PC-9 (cell line): ENCODE data around the gene TENM4. TPM values are rescaled to one million over a fixed set of nuclear protein-coding genes. Genes with fewer than 3 reads are reported as not detected.

Experiments
- BruUV-seq: library from RNA; stranded (reverse); fragments of 400-500 nt; replicated peaks from 2 replicates; lab custom pipeline; 2021; lab: Mats Ljungman, UMichigan
- CTCF ChIA-PET: fragments of 300-600 bp; sonication (Branson Sonifier 250); formaldehyde crosslinking; loops from one replicate; lab custom pipeline; 2022; ENCODE audit warnings: antibody characterized with exemption; lab: Charles Lee
- POLR2A ChIA-PET: fragments of 300-600 bp; sonication (Branson Sonifier 250); formaldehyde crosslinking; loops from one replicate; lab custom pipeline; 2022; ENCODE audit warnings: antibody characterized with exemption; ENCODE audit not compliant: unreplicated experiment; lab: Charles Lee
- DNase-seq, 2 experiments: peaks; one replicate each; pipeline versions ENCODE4 v3.0.0 to v3.0.0-alpha.2; 2015 to 2022; ENCODE audit warnings: mixed read lengths in 1 of 2
- H2AFZ ChIP-seq: fragments of 200-600 bp; sonication (generic); 2 replicates; pipeline ENCODE4 v1.8.1; 2017; ENCODE audit warnings: antibody characterized with exemption
- H3F3A ChIP-seq: fragments of 200-600 bp; sonication (generic); 2 replicates; pipeline ENCODE4 v1.8.1; 2017; ENCODE audit warnings: antibody characterized with exemption, mild to moderate bottlenecking, low read depth; ENCODE audit not compliant: insufficient read depth
- H3K27ac ChIP-seq: fragments of 200-600 bp; sonication (generic); 2 replicates; pipeline ENCODE4 v1.6.1; 2016; ENCODE audit warnings: mixed run types
- H3K27me3 ChIP-seq: fragments of 200-600 bp; sonication (generic); 2 replicates; pipeline ENCODE4 v1.6.1; 2016; ENCODE audit warnings: low read depth, mixed run types; ENCODE audit not compliant: insufficient read depth
- H3K36me3 ChIP-seq: fragments of 200-600 bp; sonication (generic); 2 replicates; pipeline ENCODE4 v1.6.1; 2016; ENCODE audit warnings: low read depth, mixed run types
- H3K4me1 ChIP-seq: fragments of 200-600 bp; sonication (generic); replicated peaks from 2 replicates; pipeline ENCODE4 v1.6.1; 2016; ENCODE audit warnings: mixed run types; ENCODE audit not compliant: insufficient read depth
- H3K4me2 ChIP-seq: fragments of 200-600 bp; sonication (generic); 2 replicates; pipeline ENCODE4 v1.6.1; 2017; ENCODE audit warnings: mixed run types
- H3K4me3 ChIP-seq: fragments of 200-600 bp; sonication (generic); 2 replicates; pipeline ENCODE4 v1.6.1; 2016; ENCODE audit warnings: mixed run types
- H3K79me2 ChIP-seq: fragments of 200-600 bp; sonication (generic); 2 replicates; pipeline ENCODE4 v1.6.1; 2017; ENCODE audit warnings: low read depth, mixed run types
- H3K9me2 ChIP-seq: fragments of 200-600 bp; sonication (generic); 2 replicates; pipeline ENCODE4 v1.8.1; 2017; ENCODE audit warnings: mild to moderate bottlenecking; ENCODE audit not compliant: insufficient read depth
- H3K9me3 ChIP-seq: fragments of 200-600 bp; sonication (generic); 2 replicates; pipeline ENCODE4 v1.8.1; 2016; ENCODE audit warnings: low read depth; ENCODE audit not compliant: insufficient read depth
- H4K20me1 ChIP-seq: fragments of 200-600 bp; sonication (generic); 2 replicates; pipeline ENCODE4 v1.8.1; 2017; ENCODE audit not compliant: insufficient read depth
- CTCF ChIP-seq: fragments of 200-600 bp; sonication (generic); conservative IDR thresholded peaks from 2 replicates; pipeline ENCODE4 v1.6.1; 2017; ENCODE audit warnings: mixed run types, antibody characterized with exemption, mild to moderate bottlenecking, moderate library complexity
- EZH2 ChIP-seq: fragments of 200-600 bp; sonication (generic); IDR thresholded peaks from 2 replicates; pipeline ENCODE4 v1.8.0; 2017; ENCODE audit warnings: antibody characterized with exemption, low read depth
- intact Hi-C: fragments of 100-400 bp; cut with micrococcal nuclease; formaldehyde crosslinking; loops from one replicate; pipeline ENCODE4 v1.10.0; 2022; ENCODE audit not compliant: unreplicated experiment
- total RNA-seq: library from RNA; stranded (reverse); gene quantifications from 2 replicates; pipeline ENCODE4 v1.2.3, GENCODE V29; 2021

Gene TENM4
- total RNA-seq, 1 experiment from 2014 or later = not detected

GRCh38 chr11:78689585-78690153 is 751.2 kb downstream of the TENM4 start:
- CTCF ChIA-PET = no interaction called here
- Histone ChIP-seq H4K20me1 (no peaks in the 10 kb centered on the region), H3K36me3 (no peaks in the 10 kb centered on the region), H3F3A (no peaks in the 10 kb centered on the region), H3K4me3 (no peak overlapping the region), H3K4me1 (0 out of 2 replicates have a peak, but pooled peaks cover 5% of the 10 kb centered on the region), H3K27ac (no peak overlapping the region), H2AFZ (no peak overlapping the region), H3K4me2 (no peak overlapping the region), H3K9me2 (no peaks in the 10 kb centered on the region), H3K9me3 (no peaks in the 10 kb centered on the region), H3K27me3 (peaks cover 18% of the 10 kb centered on the region), H3K79me2 (no peaks in the 10 kb centered on the region)
- POLR2A ChIA-PET = no interaction called here
- DNase-seq = no peak
- intact Hi-C loops = no loop called here
- TF ChIP-seq CTCF (no peak), EZH2 (no peak)
- BruUV-seq = no TSS peak

- intact Hi-C loops = no loop called here
- peaks cover 18% of the 10 kb centered on the region for H3K27me3 ChIP-seq
- no peak overlapping the region for H3K4me2 ChIP-seq
- no peak overlapping the region for H3K27ac ChIP-seq
- DNase-seq = no peak
- ChIA-PET CTCF (no interaction called here), POLR2A (interaction anchor here (0.6 kb wide), 1 partner anchor 1353 kb away, joined by 4 read pairs; no protein-coding TSS in a partner anchor)
- H3K4me1 ChIP-seq = 0 out of 2 replicates have a peak, but pooled peaks cover 5% of the 10 kb centered on the region
- no peaks in the 10 kb centered on the region for H3K36me3 ChIP-seq
- no peaks in the 10 kb centered on the region for H4K20me1 ChIP-seq
- no peak overlapping the region for H2AFZ ChIP-seq
- no peaks in the 10 kb centered on the region for H3K9me3 ChIP-seq
- no peaks in the 10 kb centered on the region for H3K79me2 ChIP-seq
- no peak for TF ChIP-seq CTCF
- TF ChIP-seq EZH2 = no peak
- no TSS peak for BruUV-seq
- H3K4me3 ChIP-seq = no peak overlapping the region
- H3K9me2 ChIP-seq = no peaks in the 10 kb centered on the region
- no peaks in the 10 kb centered on the region for H3F3A ChIP-seq
Measured at GRCh38 chr11:78689101-78689500, 751.7 kb downstream of the TENM4 start.

- Histone ChIP-seq H3K36me3 (no peaks in the 10 kb centered on the region), H3K79me2 (no peaks in the 10 kb centered on the region), H3K27me3 (peaks cover 19% of the 10 kb centered on the region; the same call in 1 of the 2 replicates), H3K9me2 (no peaks in the 10 kb centered on the region), H3K4me2 (no peak overlapping the region), H3K27ac (no peak overlapping the region), H3F3A (no peaks in the 10 kb centered on the region), H3K4me3 (no peak overlapping the region), H3K4me1 (0 out of 2 replicates have a peak, but pooled peaks cover 5% of the 10 kb centered on the region), H3K9me3 (no peaks in the 10 kb centered on the region), H4K20me1 (no peaks in the 10 kb centered on the region), H2AFZ (no peak overlapping the region)
- intact Hi-C loops = no loop called here
- POLR2A ChIA-PET = interaction anchor here (0.6 kb wide), 1 partner anchor 1353 kb away, joined by 4 read pairs; no protein-coding TSS in a partner anchor
- BruUV-seq = no TSS peak
- CTCF ChIA-PET = no interaction called here
- peak in 1 of 2 experiments; percentile 50 for DNase-seq
- TF ChIP-seq EZH2 = no peak
- no peak for TF ChIP-seq CTCF
Measured at GRCh38 chr11:78688460-78688859, 752.4 kb downstream of the TENM4 start.
